ENCODE data around the gene ZNF500. TPM values are rescaled to one million over a fixed set of nuclear protein-coding genes. Genes with fewer than 3 reads are reported as not detected.

Gene ZNF500
- polyA plus RNA-seq, 3 donors from 2014 or later, result 4.4 to 13.1 (median 8.9) TPM

Other genes with a start within 250 kb of the ZNF500 start
- gene CDIP1, start 228.4 kb downstream of the ZNF500 start, polyA plus RNA-seq, result 10 to 100 TPM; 26.9 to 51.9 (median 47.8) TPM
- gene C16orf96, start 210.8 kb downstream of the ZNF500 start, polyA plus RNA-seq, result not detected
- 10 to 100 TPM in 1 of 3 donors, 1 to 10 TPM in 2; 2.3 to 11.8 (median 6.5) TPM for gene UBALD1, start 152.3 kb downstream of the ZNF500 start, polyA plus RNA-seq
- gene MGRN1, start 142.3 kb downstream of the ZNF500 start, polyA plus RNA-seq, result 10 to 100 TPM in 1 of 3 donors, 1 to 10 TPM in 2; 2.3 to 13.2 (median 3.5) TPM
- 100 to 1,000 TPM in 1 of 3 donors, 10 to 100 TPM in 2; 86.5 to 125 (median 99.6) TPM for gene NUDT16L1, start 73.6 kb downstream of the ZNF500 start, polyA plus RNA-seq
- gene ANKS3, start 32.9 kb downstream of the ZNF500 start, polyA plus RNA-seq, result 1 to 10 TPM; 1.4 to 6.4 (median 2.6) TPM
- gene DNAAF8, start 32.6 kb downstream of the ZNF500 start, polyA plus RNA-seq, result under 1 TPM in 2 of 3 donors, not detected in 1; 0.15 to 0.22 TPM
- not detected for gene SEPTIN12, start 21.2 kb upstream of the ZNF500 start, polyA plus RNA-seq
- gene SMIM22, start 28.2 kb upstream of the ZNF500 start, polyA plus RNA-seq, result not detected
- gene ROGDI, start 35.5 kb upstream of the ZNF500 start, polyA plus RNA-seq, result 1 to 10 TPM; 4.8 to 9.3 (median 5.4) TPM
- 10 to 100 TPM; 26.0 to 50.2 (median 27.9) TPM for gene GLYR1, start 80.1 kb upstream of the ZNF500 start, polyA plus RNA-seq
- gene UBN1, start 80.3 kb upstream of the ZNF500 start, polyA plus RNA-seq, result 10 to 100 TPM in 2 of 3 donors, 1 to 10 TPM in 1; 2.8 to 30.7 (median 13.9) TPM
- gene PPL, start 170.0 kb upstream of the ZNF500 start, polyA plus RNA-seq, result under 1 TPM in 2 of 3 donors, not detected in 1; 0.03 to 0.43 TPM
- gene SEC14L5, start 191.2 kb upstream of the ZNF500 start, polyA plus RNA-seq, result not detected